A549 (cell line): ENCODE results near the gene STN1. TPM values are rescaled to one million over a fixed set of nuclear protein-coding genes. Genes with fewer than 3 reads are reported as not detected.

Experiments used
- ATAC-seq, 2 experiments: fragments of 200-7000 bp in 1 of 2; fragments of >200 bp in 1 of 2; cut with Nextera tagmentation in 1 of 2; cut with Tn5 transposase in 1 of 2; 3 replicates each; pipeline versions ENCODE4 v1.8.0 to v1.9.1; 2018 to 2020; ENCODE audit warnings: mild to moderate bottlenecking in 1 of 2, moderate library complexity in 1 of 2
- CTCF ChIA-PET: fragments of 300-600 bp; sonication (Branson Sonifier 250); formaldehyde crosslinking; extraction: SDS; loops from one replicate; lab custom pipeline; 2021; ENCODE audit warnings: antibody characterized with exemption, inconsistent platforms; lab: Yijun Ruan, JAX
- POLR2A ChIA-PET: fragments of 350-600 bp; formaldehyde crosslinking; extraction: SDS; loops from one replicate; lab custom pipeline; 2021; ENCODE audit warnings: antibody characterized with exemption, inconsistent platforms; lab: Yijun Ruan, JAX
- DNase-seq, 2 experiments: peaks; one replicate each; pipeline versions ENCODE4 v3.0.0 to v3.0.0-alpha.2; 2011 to 2016; ENCODE audit warnings: low read depth in 1 of 2, low spot score in 1 of 2
- FAIRE-seq: peaks from 2 replicates; lab custom pipeline; 2011; peaks lifted over from hg19 to GRCh38; lab: Jason Lieb, UNC
- H3K27ac ChIP-seq, 2 experiments: fragments of >200 bp; sonication (Bioruptor Twin); formaldehyde crosslinking; 3 replicates each; pipeline ENCODE4 v1.5.1; 2016 to 2017
- H3K4me1 ChIP-seq: fragments of >200 bp; sonication (Bioruptor Twin); formaldehyde crosslinking; 3 replicates; pipeline ENCODE4 v1.6.1; 2016
- H3K4me2 ChIP-seq: fragments of >200 bp; sonication (Bioruptor Twin); formaldehyde crosslinking; 3 replicates; pipeline ENCODE4 v1.6.1; 2016
- H3K4me3 ChIP-seq: fragments of >200 bp; sonication (Bioruptor Twin); formaldehyde crosslinking; 3 replicates; pipeline ENCODE4 v1.5.1; 2016
- H3K9me3 ChIP-seq: fragments of >200 bp; sonication (Bioruptor Twin); formaldehyde crosslinking; 3 replicates; pipeline ENCODE4 v1.6.1; 2016
- BHLHE40 ChIP-seq: IDR thresholded peaks from 2 replicates; pipeline ENCODE4 v1.6.1; 2012; ENCODE audit warnings: low read depth, low read length, inconsistent platforms
- CBX8 ChIP-seq: fragments of 200-600 bp; sonication (generic); IDR thresholded peaks from 2 replicates; pipeline ENCODE4 v1.6.1; 2016
- CEBPB ChIP-seq, 2 experiments: fragments of >200 bp in 1 of 2; sonication (Bioruptor Twin) in 1 of 2; formaldehyde crosslinking in 1 of 2; IDR thresholded peaks; 2 replicates each; pipeline ENCODE4 v1.6.1; 2012 to 2016
- CHD4 ChIP-seq: fragments of 200-600 bp; sonication (generic); IDR thresholded peaks from 2 replicates; pipeline ENCODE4 v1.6.1; 2016; ENCODE audit warnings: antibody characterized with exemption, mild to moderate bottlenecking, borderline replicate concordance
- EHF ChIP-seq: fragments of 250-450 bp; sonication (Bioruptor Pico); IDR thresholded peaks from 2 replicates; pipeline ENCODE4 v1.5.0; 2020; ENCODE audit warnings: mild to moderate bottlenecking
- EHMT2 ChIP-seq: fragments of 200-600 bp; sonication (generic); IDR thresholded peaks from 2 replicates; pipeline ENCODE4 v1.6.1; 2016; ENCODE audit warnings: antibody characterized with exemption, low read depth, mild to moderate bottlenecking, moderate library complexity
- EP300 ChIP-seq, 2 experiments: fragments of >200 bp; sonication (Bioruptor Twin); formaldehyde crosslinking; IDR thresholded peaks; 2 replicates in 1 of 2; 3 replicates in 1 of 2; pipeline ENCODE4 v1.6.1; 2016 to 2017
- FOSB ChIP-seq: fragments of 250-450 bp; sonication (Bioruptor Pico); IDR thresholded peaks from 2 replicates; pipeline ENCODE4 v1.5.0; 2020; ENCODE audit warnings: mild to moderate bottlenecking, moderate library complexity
- GATA3 ChIP-seq: IDR thresholded peaks from 2 replicates; pipeline ENCODE4 v1.6.1; 2012; ENCODE audit warnings: borderline replicate concordance
- HOXA7 ChIP-seq: fragments of 250-450 bp; sonication (Bioruptor Pico); IDR thresholded peaks from 2 replicates; pipeline ENCODE4 v1.5.0; 2020; ENCODE audit warnings: mild to moderate bottlenecking, moderate library complexity
- HOXB13 ChIP-seq: fragments of 250-450 bp; sonication (Bioruptor Pico); IDR thresholded peaks from 2 replicates; pipeline ENCODE4 v1.5.0; 2020; ENCODE audit warnings: low read depth, mild to moderate bottlenecking, moderate library complexity
- HOXB5 ChIP-seq: fragments of 250-450 bp; sonication (Bioruptor Pico); IDR thresholded peaks from 2 replicates; pipeline ENCODE4 v1.5.0; 2020; ENCODE audit warnings: mild to moderate bottlenecking, moderate library complexity
- JUN ChIP-seq, 2 experiments: fragments of >200 bp; sonication (Bioruptor Twin); formaldehyde crosslinking; IDR thresholded peaks; 2 replicates in 1 of 2; 3 replicates in 1 of 2; pipeline ENCODE4 v1.6.1; 2016 to 2017
- JUNB ChIP-seq: fragments of >200 bp; sonication (Bioruptor Twin); formaldehyde crosslinking; IDR thresholded peaks from 2 replicates; pipeline ENCODE4 v1.6.1; 2016
- KDM1A ChIP-seq: fragments of 200-600 bp; sonication (generic); IDR thresholded peaks from 2 replicates; pipeline ENCODE4 v1.6.1; 2016; ENCODE audit warnings: low read depth, mild to moderate bottlenecking
- MAFK ChIP-seq: fragments of 450-650 bp; IDR thresholded peaks from 2 replicates; pipeline ENCODE4 v1.6.1; 2014; ENCODE audit not compliant: partially characterized antibody
- MAZ ChIP-seq: fragments of 150-350 bp; IDR thresholded peaks from 2 replicates; pipeline ENCODE4 v1.6.1; 2014; ENCODE audit warnings: antibody characterized with exemption, low read depth, low read length, borderline replicate concordance
- MYC ChIP-seq: IDR thresholded peaks from 2 replicates; pipeline ENCODE4 v1.6.1; 2012; ENCODE audit warnings: mild to moderate bottlenecking, inconsistent platforms, low read length, improper control_type of control experiment, borderline replicate concordance
- NFE2L2 ChIP-seq: fragments of 150-350 bp; conservative IDR thresholded peaks from 2 replicates; pipeline ENCODE4 v1.6.1; 2014; ENCODE audit warnings: low read length
- NR3C1 ChIP-seq: fragments of >200 bp; sonication (Bioruptor Twin); formaldehyde crosslinking; IDR thresholded peaks from 3 replicates; pipeline ENCODE4 v1.6.1; 2017
- POLR2A ChIP-seq: IDR thresholded peaks from 2 replicates; pipeline ENCODE4 v1.6.1; 2012; ENCODE audit warnings: mild to moderate bottlenecking, low read length
- RARB ChIP-seq: fragments of 250-450 bp; sonication (Bioruptor Pico); IDR thresholded peaks from 2 replicates; pipeline ENCODE4 v1.8.0; 2021; ENCODE audit warnings: mild to moderate bottlenecking, moderate library complexity
- RFX5 ChIP-seq: fragments of 450-650 bp; IDR thresholded peaks from 2 replicates; pipeline ENCODE4 v1.7.1; 2014; ENCODE audit warnings: antibody characterized with exemption, mild to moderate bottlenecking, moderate library complexity
- RNF2 ChIP-seq: fragments of 200-600 bp; sonication (generic); IDR thresholded peaks from 2 replicates; pipeline ENCODE4 v1.6.1; 2016; ENCODE audit warnings: low read depth, mild to moderate bottlenecking, antibody characterized with exemption, moderate library complexity, borderline replicate concordance
- TFCP2L1 ChIP-seq: fragments of 250-450 bp; sonication (Bioruptor Pico); IDR thresholded peaks from 2 replicates; pipeline ENCODE4 v1.5.0; 2021; ENCODE audit warnings: mild to moderate bottlenecking
- USF2 ChIP-seq: fragments of 450-650 bp; IDR thresholded peaks from 2 replicates; pipeline ENCODE4 v1.6.1; 2014; ENCODE audit warnings: antibody characterized with exemption
- ZC3H11A ChIP-seq: fragments of 450-650 bp; IDR thresholded peaks from 2 replicates; pipeline ENCODE4 v1.6.1; 2014; ENCODE audit warnings: antibody characterized with exemption, mild to moderate bottlenecking
- WGBS: methylation state at CpG from one replicate; pipeline ENCODE4 v1.1.6; 2017; ENCODE audit errors: missing lambda C conversion rate; 5-methylcytosine and 5-hydroxymethylcytosine counted together
- polyA plus RNA-seq, 4 experiments: library from polyadenylated mRNA; depleted of rRNA in 3 of 4; stranded (reverse); fragments of >200 nt; fragmentation: RNase III in 1 of 4; extraction: RNeasy Plus Mini Kit Qiagen cat#74134 plus additional on column Dnase treatment in 1 of 4; gene quantifications; 2 replicates in 3 of 4; 3 replicates in 1 of 4; pipeline ENCODE4 v1.2.3, GENCODE V29; 2011 to 2017
- TF ChIP-seq, protein P1 (sequence below): fragments of 250-450 bp; sonication (Bioruptor Pico); IDR thresholded peaks from 2 replicates; pipeline ENCODE4 v1.5.0; 2020; ENCODE audit warnings: low read depth, mild to moderate bottlenecking, moderate library complexity
- TF ChIP-seq, protein P2 (sequence below): IDR thresholded peaks from 2 replicates; pipeline ENCODE4 v1.6.1; 2012
- TF ChIP-seq, protein P3 (sequence below): fragments of >200 bp; sonication (Bioruptor Twin); formaldehyde crosslinking; IDR thresholded peaks from 3 replicates; pipeline ENCODE4 v1.6.1; 2016

STN1 gene
- polyA plus RNA-seq, 2 of the 4 experiments (the other 2 are of a cell fraction): 17.1 to 34.5 TPM

GRCh38 chr10:103849212-103849877 lies 68.6 kb downstream of the STN1 start:
- peaks cover 8% of the 10 kb centered on the region for H3K4me1 ChIP-seq
- FAIRE-seq: no peak
- TF ChIP-seq KDM1A (no peak), NR3C1 (no peak), POLR2A (no peak), RNF2 (no peak), CBX8 (no peak), JUNB (no peak), RFX5 (no peak), MAFK (no peak), ZC3H11A (no peak), RARB (CRISPR knock-in tag) (no peak), CHD4 (no peak), HOXA7 (CRISPR knock-in tag) (no peak), USF2 (no peak), JUN (IDR thresholded peaks at IDR 0.05) (no peak)
- TF ChIP-seq, protein P1, sequence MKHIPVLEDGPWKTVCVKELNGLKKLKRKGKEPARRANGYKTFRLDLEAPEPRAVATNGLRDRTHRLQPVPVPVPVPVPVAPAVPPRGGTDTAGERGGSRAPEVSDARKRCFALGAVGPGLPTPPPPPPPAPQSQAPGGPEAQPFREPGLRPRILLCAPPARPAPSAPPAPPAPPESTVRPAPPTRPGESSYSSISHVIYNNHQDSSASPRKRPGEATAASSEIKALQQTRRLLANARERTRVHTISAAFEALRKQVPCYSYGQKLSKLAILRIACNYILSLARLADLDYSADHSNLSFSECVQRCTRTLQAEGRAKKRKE (CRISPR knock-in tag): no peak
- TF ChIP-seq, protein P2, sequence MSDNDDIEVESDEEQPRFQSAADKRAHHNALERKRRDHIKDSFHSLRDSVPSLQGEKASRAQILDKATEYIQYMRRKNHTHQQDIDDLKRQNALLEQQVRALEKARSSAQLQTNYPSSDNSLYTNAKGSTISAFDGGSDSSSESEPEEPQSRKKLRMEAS: no peak
- TF ChIP-seq, protein P3, sequence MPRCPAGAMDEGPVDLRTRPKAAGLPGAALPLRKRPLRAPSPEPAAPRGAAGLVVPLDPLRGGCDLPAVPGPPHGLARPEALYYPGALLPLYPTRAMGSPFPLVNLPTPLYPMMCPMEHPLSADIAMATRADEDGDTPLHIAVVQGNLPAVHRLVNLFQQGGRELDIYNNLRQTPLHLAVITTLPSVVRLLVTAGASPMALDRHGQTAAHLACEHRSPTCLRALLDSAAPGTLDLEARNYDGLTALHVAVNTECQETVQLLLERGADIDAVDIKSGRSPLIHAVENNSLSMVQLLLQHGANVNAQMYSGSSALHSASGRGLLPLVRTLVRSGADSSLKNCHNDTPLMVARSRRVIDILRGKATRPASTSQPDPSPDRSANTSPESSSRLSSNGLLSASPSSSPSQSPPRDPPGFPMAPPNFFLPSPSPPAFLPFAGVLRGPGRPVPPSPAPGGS: no peak
- TF ChIP-seq, all 56 proteins: peak for 0
- 81% methylated on average over 10 of the region's 10 CpGs for WGBS
- DNase-seq (no peak), ATAC-seq (no peak)
- Histone ChIP-seq H3K27ac (no peak overlapping the region), H3K4me2 (no peak overlapping the region), H3K4me3 (no peak overlapping the region), H3K9me3 (no peaks in the 10 kb centered on the region)
- ChIA-PET CTCF (interaction anchor here (0.7 to 10.5 kb wide), 9 partner anchors 9 to 138 kb away, joined by 3 to 184 read pairs (median 4); no protein-coding TSS in a partner anchor), POLR2A (no interaction called here)

DNA sequence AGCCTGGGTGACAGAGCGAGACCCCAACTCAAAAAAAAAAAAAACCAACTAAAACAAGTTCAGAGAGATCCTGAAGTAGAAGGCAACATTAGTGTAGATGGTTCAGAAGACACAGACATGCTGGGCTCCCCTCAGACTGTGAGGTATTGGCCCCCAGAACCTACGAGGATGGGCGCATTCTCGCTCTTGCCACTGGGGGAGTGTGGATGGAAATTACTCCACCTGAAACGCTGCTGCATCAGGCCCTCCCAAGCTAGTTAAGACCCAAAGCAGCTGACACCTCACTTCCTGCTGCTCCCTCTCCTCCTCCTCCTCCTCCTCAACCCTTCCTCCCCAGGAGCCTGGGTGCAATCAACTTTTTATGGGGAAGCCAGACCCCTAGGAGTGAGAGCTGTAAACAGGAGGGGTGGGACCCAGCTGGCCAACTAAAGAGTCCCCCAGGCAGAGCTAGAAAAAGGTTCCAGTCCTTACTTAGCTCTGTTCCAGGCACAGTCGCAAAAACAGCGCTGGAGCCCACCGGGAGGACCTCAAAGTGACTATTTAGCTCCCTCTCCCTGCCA lies 70.0 kb downstream of the STN1 start:
- no peak for FAIRE-seq
- H3K4me1 ChIP-seq: no peaks in the 10 kb centered on the region
- POLR2A ChIA-PET: no interaction called here

GRCh38 chr10:103847346-103847745 lies 70.6 kb downstream of the STN1 start:
- no peaks in the 10 kb centered on the region for H3K4me1 ChIP-seq

More for the DNA sequence above, 70.0 kb downstream of the STN1 start:
- no peak overlapping the region for H3K27ac ChIP-seq
- TF ChIP-seq CEBPB (IDR thresholded peaks at IDR 0.05) (no peak), JUNB (no peak), MYC (no peak), EHF (CRISPR knock-in tag) (no peak), BHLHE40 (no peak)
- H3K4me2 ChIP-seq: no peak overlapping the region
- ATAC-seq (peak; percentile 72 to 84; a peak in 5 of 6 replicates), DNase-seq (peak in 1 of 2 experiments; percentile 59)
- no peak overlapping the region for H3K4me3 ChIP-seq
- no peaks in the 10 kb centered on the region for H3K9me3 ChIP-seq
- WGBS: 62% methylated on average over 8 of the region's 8 CpGs
- CTCF ChIA-PET: interaction anchor here (0.8 to 3.3 kb wide), 17 partner anchors 8 to 444 kb away, joined by 3 to 30 read pairs (median 4); no protein-coding TSS in a partner anchor

More at GRCh38 chr10:103847346-103847745, 70.6 kb downstream of the STN1 start:
- no peak overlapping the region for H3K4me2 ChIP-seq
- H3K4me3 ChIP-seq: no peak overlapping the region
- TF ChIP-seq NR3C1: no peak
- no peak for TF ChIP-seq GATA3
- no peak for TF ChIP-seq KDM1A
- TF ChIP-seq EHMT2: no peak
- TF ChIP-seq RARB (CRISPR knock-in tag): no peak
- no peak for TF ChIP-seq EHF (CRISPR knock-in tag)
- no peak for TF ChIP-seq HOXB13
- no peak for TF ChIP-seq NFE2L2
- TF ChIP-seq RFX5: no peak
- no peak for TF ChIP-seq HOXB5
- no peak for TF ChIP-seq MAZ
- no peak for TF ChIP-seq TFCP2L1
- TF ChIP-seq BHLHE40: no peak
- TF ChIP-seq CEBPB (IDR thresholded peaks at IDR 0.05): no peak
- no peak for TF ChIP-seq EP300 (IDR thresholded peaks at IDR 0.05)
- no peak for TF ChIP-seq FOSB (CRISPR knock-in tag)
- POLR2A ChIA-PET: no interaction called here
- ATAC-seq: no peak
- DNase-seq: no peak
- no peak overlapping the region for H3K27ac ChIP-seq
- CTCF ChIA-PET: interaction anchor here (0.9 to 3.3 kb wide), 10 partner anchors 9 to 161 kb away, joined by 3 to 30 read pairs (median 5); no protein-coding TSS in a partner anchor
- WGBS: 79% methylated on average over 7 of the region's 7 CpGs
- FAIRE-seq: no peak
- no peaks in the 10 kb centered on the region for H3K9me3 ChIP-seq
